Kidney (tissue), 14 donors: ENCODE results near the gene TSPAN1. TPM values are rescaled to one million over a fixed set of nuclear protein-coding genes. Genes with fewer than 3 reads are reported as not detected.
A peak's percentile ranks its signal among the peaks of the same experiment; 100 is the strongest.

ENCODE experiments used
- DNase-seq, 5 donors: peaks; one replicate each; pipeline ENCODE4 v3.0.0-alpha.2; 2013 to 2020
- FAIRE-seq: peaks from 2 replicates; lab custom pipeline; 2012; peaks lifted over from hg19 to GRCh38; lab: Jason Lieb, UNC
- H3K27ac ChIP-seq, 2 donors: one replicate each; pipeline ENCODE4 v1.7.0; 2013; ENCODE audit warnings: low read depth in 2 of 2, low read length in 2 of 2, inconsistent platforms in 1 of 2
- H3K27me3 ChIP-seq: one replicate; pipeline ENCODE4 v1.7.1; 2013; ENCODE audit warnings: low read length, inconsistent platforms; ENCODE audit not compliant: control insufficient read depth, insufficient read depth
- H3K36me3 ChIP-seq, 3 donors: one replicate each; pipeline versions ENCODE4 v1.7.0 to v1.7.1; 2013; ENCODE audit warnings: low read length in 3 of 3, control low read depth in 1 of 3, inconsistent platforms in 1 of 3; ENCODE audit not compliant: insufficient read depth in 3 of 3, control insufficient read depth in 2 of 3
- H3K4me1 ChIP-seq, 3 donors: one replicate each; pipeline versions ENCODE4 v1.7.0 to v1.7.1; 2013; ENCODE audit warnings: low read length in 3 of 3, inconsistent platforms in 1 of 3, low read depth in 1 of 3; ENCODE audit not compliant: control insufficient read depth in 2 of 3, insufficient read depth in 2 of 3
- H3K4me3 ChIP-seq, 3 donors: one replicate each; pipeline versions ENCODE4 v1.7.0 to v1.8.1; 2013; ENCODE audit warnings: low read length in 3 of 3, control low read depth in 1 of 3, inconsistent platforms in 1 of 3
- H3K9ac ChIP-seq, 3 donors: one replicate each; pipeline versions ENCODE4 v1.7.0 to v1.7.1; 2013; ENCODE audit warnings: low read length in 3 of 3, control low read depth in 1 of 3, inconsistent platforms in 1 of 3
- H3K9me3 ChIP-seq, 3 donors: one replicate each; pipeline versions ENCODE4 v1.7.0 to v1.7.1; 2013; ENCODE audit warnings: low read length in 3 of 3, control low read depth in 1 of 3, inconsistent platforms in 1 of 3; ENCODE audit not compliant: control insufficient read depth in 2 of 3, insufficient read depth in 1 of 3
- CTCF ChIP-seq: IDR thresholded peaks from 3 replicates; pipeline ENCODE4 v1.5.1; 2012; ENCODE audit warnings: mild to moderate bottlenecking, moderate library complexity, borderline replicate concordance; ENCODE audit not compliant: insufficient read depth; ENCODE audit errors: extremely low read depth
- intact Hi-C: fragments of 100-400 bp; cut with DNase I; formaldehyde crosslinking; loops from one replicate; pipeline ENCODE4 v1.11.1; 2022
- polyA plus RNA-seq: library from polyadenylated mRNA; stranded (reverse); fragments of 350-450 nt; fragmentation: Illumina TruSeq; extraction: RNeasy Lipid Tissue Mini Kit (QIAGEN cat#74804); gene quantifications from one replicate; pipeline ENCODE4 v1.2.3, GENCODE V29; 2014; ENCODE audit warnings: low read depth, low replicate concordance; ENCODE audit not compliant: insufficient read depth
- total RNA-seq: library from RNA; stranded (reverse); fragmentation: NEBNext Ultra II Directional; extraction: Animal tissue kit (Norgen Biotek cat#: 25700); gene quantifications from one replicate; pipeline ENCODE4 v1.2.1, GENCODE V29; 2021
- donor health status: control.
- donor health status: control.
- donor health status: control.
- donor health status: control.
- donor health status: control.
- donor health status: DM: yes; HTN: yes; CAD: no.
- donor health status: Normal renal cell carcinoma (clear cell type).

Gene TSPAN1
- total and polyA plus RNA-seq, 2 donors from 2014 or later = 518 to 578 TPM

GRCh38 chr1:46210561-46210960 is 35.7 kb downstream of the TSPAN1 start:
- no peak overlapping the region for H3K27ac ChIP-seq
- H3K9me3 ChIP-seq = no peaks in the 10 kb centered on the region
- no peak overlapping the region for H3K4me3 ChIP-seq
- intact Hi-C loops = no loop called here
- no peak for FAIRE-seq
- H3K36me3 ChIP-seq = no peaks in the 10 kb centered on the region
- no peak for TF ChIP-seq CTCF
- no peak for DNase-seq
- H3K9ac ChIP-seq = peak overlapping the region in 1 of 3 donors; percentile 26
- H3K27me3 ChIP-seq = no peaks in the 10 kb centered on the region
- H3K4me1 ChIP-seq = no peaks in the 10 kb centered on the region

- intact Hi-C loops = no loop called here
- H3K4me3 ChIP-seq = no peak overlapping the region
- no peaks in the 10 kb centered on the region for H3K4me1 ChIP-seq
- FAIRE-seq (no peak), DNase-seq (no peak)
- no peaks in the 10 kb centered on the region for H3K27me3 ChIP-seq
- H3K9ac ChIP-seq = peak overlapping the region in 1 of 3 donors; percentile 26
- no peaks in the 10 kb centered on the region for H3K36me3 ChIP-seq
- H3K9me3 ChIP-seq = no peaks in the 10 kb centered on the region
- H3K27ac ChIP-seq = peak overlapping the region in 1 of 2 donors; percentile 65
- no peak for TF ChIP-seq CTCF
Measured at GRCh38 chr1:46211051-46211450, 36.2 kb downstream of the TSPAN1 start.

GRCh38 chr1:46215504-46215903 is 40.6 kb downstream of the TSPAN1 start:
- no peak overlapping the region for H3K27ac ChIP-seq
- FAIRE-seq (no peak), DNase-seq (no peak)
- H3K4me3 ChIP-seq = no peak overlapping the region
- no peak for TF ChIP-seq CTCF
- intact Hi-C loops = no loop called here
- H3K27me3 ChIP-seq = no peaks in the 10 kb centered on the region
- no peaks in the 10 kb centered on the region for H3K9me3 ChIP-seq
- no peak overlapping the region for H3K9ac ChIP-seq
- no peaks in the 10 kb centered on the region for H3K4me1 ChIP-seq
- H3K36me3 ChIP-seq = no peaks in the 10 kb centered on the region

GRCh38 chr1:46218443-46218842 is 43.6 kb downstream of the TSPAN1 start:
- no peak for TF ChIP-seq CTCF
- intact Hi-C loops = no loop called here
- FAIRE-seq (no peak), DNase-seq (no peak)
- no peak overlapping the region for H3K9ac ChIP-seq
- H3K9me3 ChIP-seq = no peaks in the 10 kb centered on the region
- no peaks in the 10 kb centered on the region for H3K4me1 ChIP-seq
- H3K4me3 ChIP-seq = no peak overlapping the region
- H3K27me3 ChIP-seq = no peaks in the 10 kb centered on the region
- no peak overlapping the region for H3K27ac ChIP-seq
- no peaks in the 10 kb centered on the region for H3K36me3 ChIP-seq
